ENCODE measurements around the gene LMAN1.

The LMAN1 gene

GRCh38 chr18:59360381-59360780 is 1.3 kb upstream of the LMAN1 start:
- no peak for DNase-seq (ENCODE audit: low spot score)

- no peak for DNase-seq (ENCODE audit: low spot score)
Observed at GRCh38 chr18:59359576-59359952, 499 bp upstream of the LMAN1 start.

- no peak for DNase-seq (ENCODE audit: low spot score)
Observed at GRCh38 chr18:59358414-59358711, 702 bp downstream of the LMAN1 start.

GRCh38 chr18:59357928-59358327 is 1.1 kb downstream of the LMAN1 start:
- peak; percentile 56 for DNase-seq (ENCODE audit: low spot score)

- DNase-seq (ENCODE audit: low spot score), result no peak
Observed at GRCh38 chr18:59354731-59355130, 4.3 kb downstream of the LMAN1 start.

- DNase-seq (ENCODE audit: low spot score), result no peak
Observed at GRCh38 chr18:59353079-59353680, 5.9 kb downstream of the LMAN1 start.

- DNase-seq (ENCODE audit: low spot score), result no peak
Observed at GRCh38 chr18:59352250-59352855, 6.7 kb downstream of the LMAN1 start.

GRCh38 chr18:59345556-59345955 is 13.5 kb downstream of the LMAN1 start:
- DNase-seq (ENCODE audit: low spot score), result no peak

GRCh38 chr18:59344996-59345395 is 14.1 kb downstream of the LMAN1 start:
- DNase-seq (ENCODE audit: low spot score), result no peak

- DNase-seq (ENCODE audit: low spot score), result no peak
Observed at GRCh38 chr18:59343926-59344325, 15.1 kb downstream of the LMAN1 start.

- DNase-seq (ENCODE audit: low spot score), result no peak
Observed at GRCh38 chr18:59340817-59341216, 18.2 kb downstream of the LMAN1 start.

- no peak for DNase-seq (ENCODE audit: low spot score)
Observed at GRCh38 chr18:59340312-59340711, 18.8 kb downstream of the LMAN1 start.

GRCh38 chr18:59332986-59333385 is 26.1 kb downstream of the LMAN1 start:
- DNase-seq (ENCODE audit: low spot score), result no peak

GRCh38 chr18:59328683-59329082 is 30.4 kb downstream of the LMAN1 start:
- no peak for DNase-seq (ENCODE audit: low spot score)

- no peak for DNase-seq (ENCODE audit: low spot score)
Observed at GRCh38 chr18:59325965-59326364, 33.1 kb downstream of the LMAN1 start.

GRCh38 chr18:59324623-59324971 is 34.5 kb downstream of the LMAN1 start:
- no peak for DNase-seq (ENCODE audit: low spot score)

GRCh38 chr18:59323931-59324622 is 35.0 kb downstream of the LMAN1 start:
- DNase-seq (ENCODE audit: low spot score), result no peak

GRCh38 chr18:59318460-59319050 is 40.5 kb downstream of the LMAN1 start, which contains the start of gene CPLX4:
Gene CPLX4, minus strand, starts transcription at chr18:59318649. Its CDS starts 187 bp downstream, at chr18:59318462.
- no peak for DNase-seq (ENCODE audit: low spot score)

- no peak for DNase-seq (ENCODE audit: low spot score)
Observed at GRCh38 chr18:59311631-59312030, 47.4 kb downstream of the LMAN1 start.

- no peak for DNase-seq (ENCODE audit: low spot score)
Observed at GRCh38 chr18:59308938-59309260, 50.2 kb downstream of the LMAN1 start.

GRCh38 chr18:59308248-59308937 is 50.7 kb downstream of the LMAN1 start:
- peak; percentile 57 for DNase-seq (ENCODE audit: low spot score)

- DNase-seq (ENCODE audit: low spot score), result no peak
Observed at GRCh38 chr18:59306640-59307039, 52.4 kb downstream of the LMAN1 start.

- DNase-seq (ENCODE audit: low spot score), result no peak
Observed at GRCh38 chr18:59305295-59305694, 53.8 kb downstream of the LMAN1 start.
